A375 (cell line): ENCODE data around the gene ACO1. TPM values are rescaled to one million over a fixed set of nuclear protein-coding genes. Genes with fewer than 3 reads are reported as not detected.

Source experiments
- total RNA-seq: library from RNA; depleted of rRNA; stranded (reverse); fragments of >200 nt; shearing (Covaris generic); gene quantifications from 2 replicates; pipeline ENCODE4 v1.2.3, GENCODE V29; 2014; rRNA removed

The ACO1 gene
- total RNA-seq: 17.7 and 18.1 TPM in 2 replicates

DNA sequence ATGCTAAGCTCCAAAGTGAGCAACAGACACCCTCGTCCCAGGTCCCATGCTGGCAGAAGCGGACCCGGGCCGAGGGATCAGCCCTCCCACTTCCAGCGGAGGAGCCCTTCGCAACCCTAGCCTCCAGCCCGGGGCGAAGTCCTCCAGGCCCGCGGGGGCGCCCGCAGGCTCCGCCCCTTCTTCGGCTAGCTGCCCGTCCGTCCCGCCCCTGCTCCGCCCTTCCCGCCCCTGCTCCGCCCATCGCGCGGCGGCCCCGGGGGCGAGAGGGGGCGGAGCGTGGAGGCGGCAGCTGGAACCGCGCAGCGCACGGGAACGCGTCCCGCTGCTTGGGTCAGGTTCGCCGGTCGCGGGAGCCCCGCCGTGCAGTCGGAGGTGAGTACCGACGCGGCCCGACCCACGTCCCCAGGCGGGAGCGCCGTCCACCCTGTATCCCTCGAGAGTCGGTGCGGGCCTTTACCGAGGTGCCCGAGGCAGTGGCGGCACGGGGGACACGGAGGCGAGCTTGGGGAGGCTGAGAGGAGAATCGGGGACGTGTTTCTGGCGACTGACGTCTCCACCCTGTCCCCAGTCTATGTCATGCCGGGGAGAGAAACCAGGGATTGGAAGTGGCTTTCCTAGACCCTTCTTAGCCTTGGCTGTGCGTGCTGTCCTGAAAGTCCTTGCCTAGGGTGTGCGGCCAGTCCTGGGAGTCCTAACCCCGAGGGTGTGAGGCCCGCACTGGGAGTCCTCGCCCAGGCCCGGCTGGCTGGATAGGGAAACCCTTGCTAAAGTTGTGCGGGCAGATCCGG lies at the start of gene ACO1:
ACO1 (plus strand) TSS at position 280 of the 788 bp plus-strand sequence. CDS start 20,864 bp downstream, outside the sequence.

Other genes starting within 250 kb of the ACO1 start
- 0.88 and 1.4 TPM in 2 replicates for gene RIGI, start 141.6 kb downstream of the ACO1 start, total RNA-seq
- gene SMIM27, start 167.7 kb downstream of the ACO1 start, total RNA-seq: 2.3 and 5.9 TPM in 2 replicates
- gene TOPORS, start 167.9 kb downstream of the ACO1 start, total RNA-seq: 30.2 and 33.2 TPM in 2 replicates
- 90.9 and 109 TPM in 2 replicates for gene NDUFB6, start 188.5 kb downstream of the ACO1 start, total RNA-seq